KMS-11 (cell line): Measurements from ENCODE around the gene RAB10.

Experiments
- H2AFZ ChIP-seq: fragments of 200-600 bp; sonication (generic); 2 replicates; pipeline ENCODE4 v1.6.1; 2016; ENCODE audit warnings: antibody characterized with exemption, mixed run types, low read depth
- H3K27ac ChIP-seq: fragments of 200-600 bp; sonication (generic); 2 replicates; pipeline ENCODE4 v1.6.1; 2016; ENCODE audit warnings: mild to moderate bottlenecking, mixed run types
- H3K27me3 ChIP-seq: fragments of 200-600 bp; sonication (generic); 2 replicates; pipeline ENCODE4 v1.6.1; 2017; ENCODE audit warnings: mild to moderate bottlenecking, low read depth, mixed run types, moderate library complexity; ENCODE audit not compliant: insufficient read depth
- H3K36me3 ChIP-seq: fragments of 200-600 bp; sonication (generic); 2 replicates; pipeline ENCODE4 v1.6.1; 2017; ENCODE audit warnings: mild to moderate bottlenecking, mixed run types; ENCODE audit not compliant: insufficient read depth
- H3K4me1 ChIP-seq: fragments of 200-600 bp; sonication (generic); 2 replicates; pipeline ENCODE4 v1.6.1; 2016; ENCODE audit warnings: mild to moderate bottlenecking, low read depth, mixed run types; ENCODE audit not compliant: poor library complexity, severe bottlenecking
- H3K4me2 ChIP-seq: fragments of 200-600 bp; sonication (generic); 2 replicates; pipeline ENCODE4 v1.7.0; 2016; ENCODE audit warnings: mild to moderate bottlenecking, mixed run types
- H3K4me3 ChIP-seq: fragments of 200-600 bp; sonication (generic); IDR thresholded peaks from 2 replicates; pipeline ENCODE4 v1.6.1; 2017; ENCODE audit warnings: low read depth, low read length, mixed read lengths; ENCODE audit not compliant: insufficient read depth
- H3K79me2 ChIP-seq: fragments of 200-600 bp; sonication (generic); 2 replicates; pipeline ENCODE4 v1.6.1; 2016; ENCODE audit warnings: low read depth, mixed run types; ENCODE audit not compliant: insufficient read depth
- H3K9ac ChIP-seq: fragments of 200-600 bp; sonication (generic); 2 replicates; pipeline ENCODE4 v1.6.1; 2016; ENCODE audit warnings: mild to moderate bottlenecking, mixed run types
- H4K20me1 ChIP-seq: fragments of 200-600 bp; sonication (generic); 2 replicates; pipeline ENCODE4 v1.6.1; 2016; ENCODE audit warnings: mild to moderate bottlenecking, mixed run types; ENCODE audit not compliant: insufficient read depth
- CTCF ChIP-seq: fragments of 200-600 bp; sonication (generic); conservative IDR thresholded peaks from 2 replicates; pipeline ENCODE4 v1.6.1; 2017; ENCODE audit warnings: low read depth, mild to moderate bottlenecking, antibody characterized with exemption, low read length, moderate library complexity, mixed read lengths

The RAB10 gene

GRCh38 chr2:26184121-26184520 lies 150.2 kb downstream of the RAB10 start:
- Histone ChIP-seq H2AFZ (no peak overlapping the region), H3K4me1 (no peaks in the 10 kb centered on the region)
- no peak for TF ChIP-seq CTCF

GRCh38 chr2:26184555-26185303 lies 150.8 kb downstream of the RAB10 start:
- Histone ChIP-seq H3K4me2 (no peak overlapping the region), H4K20me1 (no peaks in the 10 kb centered on the region), H3K36me3 (no peaks in the 10 kb centered on the region), H3K4me3 (no peak overlapping the region), H3K9ac (no peak overlapping the region), H3K27me3 (no peaks in the 10 kb centered on the region), H3K79me2 (no peaks in the 10 kb centered on the region), H2AFZ (no peak overlapping the region), H3K27ac (no peak overlapping the region), H3K4me1 (no peaks in the 10 kb centered on the region)
- no peak for TF ChIP-seq CTCF

More at GRCh38 chr2:26184121-26184520, 150.2 kb downstream of the RAB10 start:
- Histone ChIP-seq H3K4me3 (no peak overlapping the region), H4K20me1 (no peaks in the 10 kb centered on the region), H3K9ac (no peak overlapping the region), H3K27me3 (no peaks in the 10 kb centered on the region), H3K4me2 (no peak overlapping the region), H3K36me3 (no peaks in the 10 kb centered on the region), H3K27ac (no peak overlapping the region), H3K79me2 (no peaks in the 10 kb centered on the region)

- TF ChIP-seq CTCF = no peak
- H4K20me1 ChIP-seq = no peaks in the 10 kb centered on the region
- no peaks in the 10 kb centered on the region for H3K36me3 ChIP-seq
- no peaks in the 10 kb centered on the region for H3K79me2 ChIP-seq
- no peak overlapping the region for H3K9ac ChIP-seq
- no peak overlapping the region for H3K27ac ChIP-seq
- no peaks in the 10 kb centered on the region for H3K27me3 ChIP-seq
- H3K4me1 ChIP-seq = no peaks in the 10 kb centered on the region
- H2AFZ ChIP-seq = no peak overlapping the region
- no peak overlapping the region for H3K4me2 ChIP-seq
- no peak overlapping the region for H3K4me3 ChIP-seq
These were observed 151.5 kb downstream of the RAB10 start for GRCh38 chr2:26185304-26185928.

- TF ChIP-seq CTCF = no peak
- H3K36me3 ChIP-seq = no peaks in the 10 kb centered on the region
- H3K27me3 ChIP-seq = no peaks in the 10 kb centered on the region
- H3K27ac ChIP-seq = no peak overlapping the region
- no peaks in the 10 kb centered on the region for H4K20me1 ChIP-seq
- no peak overlapping the region for H3K4me2 ChIP-seq
- H3K4me1 ChIP-seq = no peaks in the 10 kb centered on the region
- H3K9ac ChIP-seq = no peak overlapping the region
- H3K79me2 ChIP-seq = no peaks in the 10 kb centered on the region
- H2AFZ ChIP-seq = no peak overlapping the region
- no peak overlapping the region for H3K4me3 ChIP-seq
These were observed 152.3 kb downstream of the RAB10 start for GRCh38 chr2:26185954-26186770.
